Measurements from ENCODE around the gene L3MBTL3. TPM values are rescaled to one million over a fixed set of nuclear protein-coding genes. Genes with fewer than 3 reads are reported as not detected.

L3MBTL3 gene
- total and polyA plus RNA-seq, 10 of the 15 experiments (the other 5 are each of a cell fraction or from before 2014, with no cell fraction given): 0.71 to 9.4 (median 6.2) TPM

DNA sequence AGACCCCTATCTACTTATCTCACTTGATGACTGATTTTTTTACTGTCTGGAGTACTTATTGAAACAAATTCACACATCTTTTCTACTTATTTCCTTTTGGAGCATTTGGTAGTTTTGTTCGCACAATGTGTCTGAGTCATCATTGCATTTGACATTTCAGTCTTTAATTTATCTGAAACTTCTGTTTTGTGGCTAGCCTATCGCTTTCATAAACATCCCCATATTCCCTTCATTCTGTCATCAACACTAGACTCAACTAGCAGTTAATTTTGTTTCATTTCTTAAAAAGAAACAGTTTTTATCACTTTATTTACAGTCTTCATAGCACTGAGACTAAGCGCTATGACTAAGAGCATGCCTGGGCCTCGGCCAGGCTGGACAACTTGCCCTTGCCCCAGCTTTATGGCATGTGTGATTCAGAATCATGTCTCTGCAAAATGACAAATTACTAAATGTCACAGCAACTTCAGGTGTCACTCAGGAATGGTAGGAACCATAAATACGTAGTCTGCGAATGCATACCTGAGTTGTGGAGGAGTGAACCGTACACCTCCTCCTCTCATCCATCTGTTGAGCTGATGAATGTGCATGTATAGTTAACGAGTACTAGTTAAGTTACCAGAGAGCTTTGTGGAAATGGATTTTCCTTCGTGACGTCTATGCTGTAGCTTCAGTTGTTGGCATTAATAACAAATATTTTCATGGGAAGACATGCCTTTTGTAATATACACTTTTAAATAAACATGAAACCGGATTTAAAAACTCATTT, 16.2 kb downstream of the L3MBTL3 start (continued):
- TF ChIP-seq, protein P1, sequence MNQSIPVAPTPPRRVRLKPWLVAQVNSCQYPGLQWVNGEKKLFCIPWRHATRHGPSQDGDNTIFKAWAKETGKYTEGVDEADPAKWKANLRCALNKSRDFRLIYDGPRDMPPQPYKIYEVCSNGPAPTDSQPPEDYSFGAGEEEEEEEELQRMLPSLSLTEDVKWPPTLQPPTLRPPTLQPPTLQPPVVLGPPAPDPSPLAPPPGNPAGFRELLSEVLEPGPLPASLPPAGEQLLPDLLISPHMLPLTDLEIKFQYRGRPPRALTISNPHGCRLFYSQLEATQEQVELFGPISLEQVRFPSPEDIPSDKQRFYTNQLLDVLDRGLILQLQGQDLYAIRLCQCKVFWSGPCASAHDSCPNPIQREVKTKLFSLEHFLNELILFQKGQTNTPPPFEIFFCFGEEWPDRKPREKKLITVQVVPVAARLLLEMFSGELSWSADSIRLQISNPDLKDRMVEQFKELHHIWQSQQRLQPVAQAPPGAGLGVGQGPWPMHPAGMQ (IDR thresholded peaks at IDR 0.05; ENCODE audit: borderline replicate concordance): no peak
- TF ChIP-seq RCOR1 (conservative IDR thresholded peaks at IDR 0.05; ENCODE audit: low read depth, low read length) (no peak), CBX3 (IDR thresholded peaks at IDR 0.05; ENCODE audit: borderline replicate concordance, low read depth) (no peak), BHLHE40 (IDR thresholded peaks at IDR 0.05; ENCODE audit: borderline replicate concordance in 1 of 2, low read depth in 2 of 2, low read length in 1 of 2) (no peak), HCFC1 (IDR thresholded peaks at IDR 0.05; ENCODE audit: low read length) (no peak), SP1 (IDR thresholded peaks at IDR 0.05; ENCODE audit: low read depth, low read length) (no peak), KAT2A (conservative IDR thresholded peaks at IDR 0.05; ENCODE audit: control insufficient read depth, low read depth, low read length) (no peak), FOXM1 (IDR thresholded peaks at IDR 0.05; ENCODE audit: low read depth, low read length) (no peak)
- TF ChIP-seq, protein P2, sequence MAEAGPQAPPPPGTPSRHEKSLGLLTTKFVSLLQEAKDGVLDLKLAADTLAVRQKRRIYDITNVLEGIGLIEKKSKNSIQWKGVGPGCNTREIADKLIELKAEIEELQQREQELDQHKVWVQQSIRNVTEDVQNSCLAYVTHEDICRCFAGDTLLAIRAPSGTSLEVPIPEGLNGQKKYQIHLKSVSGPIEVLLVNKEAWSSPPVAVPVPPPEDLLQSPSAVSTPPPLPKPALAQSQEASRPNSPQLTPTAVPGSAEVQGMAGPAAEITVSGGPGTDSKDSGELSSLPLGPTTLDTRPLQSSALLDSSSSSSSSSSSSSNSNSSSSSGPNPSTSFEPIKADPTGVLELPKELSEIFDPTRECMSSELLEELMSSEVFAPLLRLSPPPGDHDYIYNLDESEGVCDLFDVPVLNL (IDR thresholded peaks at IDR 0.05; ENCODE audit: low read depth, low read length): no peak
- TF ChIP-seq, protein P3, sequence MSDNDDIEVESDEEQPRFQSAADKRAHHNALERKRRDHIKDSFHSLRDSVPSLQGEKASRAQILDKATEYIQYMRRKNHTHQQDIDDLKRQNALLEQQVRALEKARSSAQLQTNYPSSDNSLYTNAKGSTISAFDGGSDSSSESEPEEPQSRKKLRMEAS (IDR thresholded peaks at IDR 0.05; ENCODE audit: low read depth, low read length): no peak
